GM12878 (cell line): ENCODE data around the gene EPO. TPM values are rescaled to one million over a fixed set of nuclear protein-coding genes. Genes with fewer than 3 reads are reported as not detected.

Experiments used
- ATAC-seq: fragments of 200-7000 bp; cut with Tn5 transposase; 3 replicates; pipeline ENCODE4 v1.9.1; 2020; ENCODE audit warnings: mild to moderate bottlenecking, moderate library complexity
- BruUV-seq: library from RNA; stranded (reverse); fragments of 400-500 nt; replicated peaks from 2 replicates; lab custom pipeline; 2021; lab: Mats Ljungman, UMichigan
- CTCF ChIA-PET: fragments of 300-600 bp; sonication (Branson Sonifier 250); formaldehyde crosslinking; extraction: SDS; loops from one replicate; lab custom pipeline; 2021; ENCODE audit warnings: inconsistent platforms; lab: Yijun Ruan, JAX
- POLR2A ChIA-PET: fragments of 350-600 bp; formaldehyde crosslinking; extraction: SDS; loops from one replicate; lab custom pipeline; 2021; ENCODE audit warnings: inconsistent platforms; lab: Charles Lee
- RAD21 ChIA-PET: fragments of 300-600 bp; sonication (Branson Sonifier 250); formaldehyde crosslinking; loops from one replicate; lab custom pipeline; 2023; ENCODE audit warnings: antibody characterized with exemption; ENCODE audit not compliant: unreplicated experiment; lab: Charles Lee
- SMC1A ChIA-PET: fragments of 300-600 bp; sonication (Branson Sonifier 250); formaldehyde crosslinking; loops from one replicate; lab custom pipeline; 2023; ENCODE audit not compliant: unreplicated experiment, uncharacterized antibody; lab: Charles Lee
- DNase-seq: peaks from one replicate; pipeline ENCODE4 v3.0.0-alpha.2; 2011; ENCODE audit warnings: low read depth, low spot score
- FAIRE-seq: peaks from 3 replicates; lab custom pipeline; 2011; peaks lifted over from hg19 to GRCh38; lab: Jason Lieb, UNC
- H2AFZ ChIP-seq: 2 replicates; pipeline ENCODE4 v1.6.0; 2011; ENCODE audit warnings: low read depth, low read length, control low read depth; ENCODE audit not compliant: control insufficient read depth
- H3K27ac ChIP-seq: 2 replicates; pipeline ENCODE4 v1.5.1; 2011; ENCODE audit warnings: control low read depth; ENCODE audit not compliant: control insufficient read depth, insufficient read depth
- H3K27me3 ChIP-seq, 2 experiments: replicated peaks in 1 of 2; 2 replicates each; pipeline versions ENCODE4 v1.6.0 to v1.6.1; 2011; ENCODE audit warnings: low read length in 1 of 2; ENCODE audit not compliant: control insufficient read depth in 2 of 2, insufficient read depth in 2 of 2
- H3K36me3 ChIP-seq, 2 experiments: 2 replicates each; pipeline ENCODE4 v1.5.1; 2011; ENCODE audit warnings: low read length in 1 of 2; ENCODE audit not compliant: control insufficient read depth in 2 of 2, insufficient read depth in 2 of 2
- H3K4me1 ChIP-seq: 2 replicates; pipeline ENCODE4 v1.6.1; 2011; ENCODE audit warnings: mild to moderate bottlenecking, low read length, moderate library complexity, mixed read lengths; ENCODE audit not compliant: control insufficient read depth, insufficient read depth
- H3K4me2 ChIP-seq: 2 replicates; pipeline ENCODE4 v1.6.0; 2011; ENCODE audit warnings: control low read depth; ENCODE audit not compliant: control insufficient read depth, insufficient read depth
- H3K4me3 ChIP-seq: fragments of 200-600 bp; sonication (generic); 2 replicates; pipeline ENCODE4 v1.5.1; 2016
- H3K79me2 ChIP-seq: 2 replicates; pipeline ENCODE4 v1.6.0; 2011; ENCODE audit warnings: low read length; ENCODE audit not compliant: control insufficient read depth, insufficient read depth
- H3K9ac ChIP-seq: 2 replicates; pipeline ENCODE4 v1.8.0; 2011; ENCODE audit warnings: low read length, control low read depth, mixed read lengths; ENCODE audit not compliant: control insufficient read depth, insufficient read depth
- H3K9me3 ChIP-seq: replicated peaks from 3 replicates; pipeline ENCODE4 v1.5.1; 2011; ENCODE audit warnings: mild to moderate bottlenecking, low read length; ENCODE audit not compliant: control insufficient read depth, insufficient read depth
- H4K20me1 ChIP-seq: 2 replicates; pipeline ENCODE4 v1.6.0; 2011; ENCODE audit not compliant: control insufficient read depth, insufficient read depth
- BHLHE40 ChIP-seq, 2 experiments: fragments of 450-650 bp in 1 of 2; IDR thresholded peaks; 2 replicates each; pipeline ENCODE4 v1.6.1; 2011 to 2017; ENCODE audit warnings: low read depth in 2 of 2, borderline replicate concordance in 1 of 2, improper control_type of control experiment in 1 of 2, low read length in 1 of 2, mild to moderate bottlenecking in 1 of 2
- CEBPB ChIP-seq, 2 experiments: fragments of 150-350 bp in 1 of 2; IDR thresholded peaks; 2 replicates each; pipeline ENCODE4 v1.6.1; 2012 to 2014; ENCODE audit warnings: low read depth in 2 of 2, low read length in 2 of 2, borderline replicate concordance in 1 of 2, inconsistent platforms in 1 of 2
- CHD2 ChIP-seq: IDR thresholded peaks from 2 replicates; pipeline ENCODE4 v1.6.1; 2011; ENCODE audit warnings: low read depth, low read length, improper control_type of control experiment, borderline replicate concordance
- DPF2 ChIP-seq: fragments of 450-650 bp; IDR thresholded peaks from 2 replicates; pipeline ENCODE4 v1.6.1; 2017; ENCODE audit warnings: mild to moderate bottlenecking
- EED ChIP-seq: sonication (generic); IDR thresholded peaks from 2 replicates; pipeline ENCODE4 v1.6.1; 2016; ENCODE audit warnings: antibody characterized with exemption, low read depth
- EGR1 ChIP-seq, 2 experiments: IDR thresholded peaks; 1 replicate in 1 of 2; 2 replicates in 1 of 2; pipeline ENCODE4 v1.6.1; 2011 to 2012; ENCODE audit warnings: low read depth in 2 of 2, low read length in 2 of 2, borderline replicate concordance in 1 of 2, mild to moderate bottlenecking in 1 of 2, moderate library complexity in 1 of 2
- EP300 ChIP-seq, 2 experiments: fragments of 150-350 bp in 1 of 2; IDR thresholded peaks; 2 replicates each; pipeline ENCODE4 v1.6.1; 2011 to 2012; ENCODE audit warnings: low read depth in 2 of 2, low read length in 2 of 2, borderline replicate concordance in 1 of 2, improper control_type of control experiment in 1 of 2, inconsistent platforms in 1 of 2; ENCODE audit not compliant: control insufficient read depth in 1 of 2
- IKZF2 ChIP-seq, 2 experiments: fragments of 450-650 bp; IDR thresholded peaks; 2 replicates each; pipeline ENCODE4 v1.6.1; 2017; ENCODE audit warnings: mild to moderate bottlenecking in 2 of 2, moderate library complexity in 2 of 2
- SMC3 ChIP-seq: IDR thresholded peaks from 2 replicates; pipeline ENCODE4 v1.6.1; 2011; ENCODE audit warnings: low read length, improper control_type of control experiment, borderline replicate concordance
- SPI1 ChIP-seq: IDR thresholded peaks from 2 replicates; pipeline ENCODE4 v1.6.1; 2011; ENCODE audit warnings: low read depth, mild to moderate bottlenecking, low read length, moderate library complexity, borderline replicate concordance; ENCODE audit not compliant: insufficient read depth
- ZNF622 ChIP-seq: fragments of 450-650 bp; IDR thresholded peaks from 2 replicates; pipeline ENCODE4 v1.6.1; 2017; ENCODE audit warnings: mild to moderate bottlenecking, inconsistent platforms
- WGBS: methylation state at CpG from one replicate; pipeline ENCODE4 v1.1.6; 2016; ENCODE audit warnings: low lambda C conversion rate; ENCODE audit not compliant: insufficient replicate concordance, insufficient coverage; ENCODE audit errors: missing lambda C conversion rate; 5-methylcytosine and 5-hydroxymethylcytosine counted together
- in situ Hi-C: fragments of 300-500 bp; cut with MboI; formaldehyde crosslinking; loops from 9 replicates; pipeline ENCODE4 v1.14.3; 2018; ENCODE audit warnings: mixed read lengths
- intact Hi-C: fragments of 100-400 bp; cut with micrococcal nuclease; formaldehyde crosslinking; loops from one replicate; pipeline ENCODE4 v1.14.2; 2022; ENCODE audit not compliant: unreplicated experiment
- polyA plus RNA-seq, 11 experiments: library from polyadenylated mRNA; depleted of rRNA in 4 of 11; unstranded in 6 of 11; stranded (reverse) in 5 of 11; fragments of >200 nt; fragmentation: Nextera tagmentation in 4 of 11; fragmentation: Illumina TruSeq in 1 of 11; extraction: Ambion mirVana in 4 of 11; extraction: Trizol in 1 of 11; gene quantifications; 1 replicate in 1 of 11; 2 replicates in 10 of 11; pipeline versions ENCODE4 v1.2.1 to v1.2.3, GENCODE V29; 2011 to 2016; ENCODE audit warnings: inconsistent platforms in 2 of 11, missing spikeins in 2 of 11, low read depth in 1 of 11
- total RNA-seq, 4 experiments: library from RNA; depleted of rRNA in 3 of 4; stranded (reverse); fragments of >200 nt in 3 of 4; fragmentation: Illumina TruSeq in 1 of 4; extraction: Trizol in 1 of 4; gene quantifications; 2 replicates each; pipeline versions ENCODE4 v1.2.1 to v1.2.3, GENCODE V29; 2013 to 2021
- TF ChIP-seq, protein P1 (sequence below): IDR thresholded peaks from 2 replicates; pipeline ENCODE4 v1.6.1; 2011; ENCODE audit warnings: mild to moderate bottlenecking, low read depth, low read length, moderate library complexity; ENCODE audit not compliant: insufficient replicate concordance
- TF ChIP-seq, protein P2 (sequence below): fragments of 450-650 bp; IDR thresholded peaks from 2 replicates; pipeline ENCODE4 v1.6.1; 2016; ENCODE audit warnings: mild to moderate bottlenecking
- TF ChIP-seq, protein P3 (sequence below): IDR thresholded peaks from 2 replicates; pipeline ENCODE4 v1.6.1; 2011; ENCODE audit warnings: low read depth, low read length, improper control_type of control experiment, borderline replicate concordance

Gene EPO
- total and polyA plus RNA-seq, 10 of the 15 experiments (the other 5 are each of a cell fraction or from before 2014, with no cell fraction given): 0.06 to 0.19 TPM; not detected in 8

DNA sequence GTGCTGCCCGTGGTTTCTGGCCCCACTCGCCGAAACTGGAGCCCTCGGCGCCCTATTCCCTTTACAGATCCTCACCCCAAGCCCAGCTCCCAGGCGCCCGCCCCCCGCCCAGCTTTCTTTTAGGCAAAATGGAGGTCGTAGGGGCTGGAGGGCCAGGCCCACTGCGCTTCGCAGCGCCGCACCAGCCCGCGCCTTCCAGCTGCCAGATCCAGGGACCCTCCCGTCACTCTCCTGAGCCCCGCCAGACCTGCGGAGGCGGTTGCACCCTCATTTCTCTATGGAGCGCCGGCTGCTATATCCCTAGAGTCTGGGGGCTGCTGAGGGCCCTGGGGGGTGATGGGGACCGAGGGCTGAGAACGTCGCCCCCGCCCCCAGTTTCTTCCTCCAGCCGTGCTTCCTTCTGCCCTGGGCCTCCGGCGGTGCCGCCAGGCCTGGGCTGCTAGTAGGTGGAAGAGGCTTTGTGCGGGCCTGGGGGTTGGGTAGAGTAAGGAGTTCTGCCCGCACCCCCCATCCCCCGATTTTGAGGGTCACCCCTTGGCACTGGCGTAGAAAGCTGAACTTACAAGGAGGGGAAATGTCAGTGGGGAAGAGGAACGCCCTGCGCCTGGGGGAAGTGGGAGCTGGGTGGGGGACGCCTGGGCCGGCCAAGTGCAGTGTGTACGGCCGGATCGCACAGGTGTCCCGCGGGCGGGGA is 45.7 kb upstream of the EPO start:
- intact Hi-C loops (loop anchor here (1.0 kb wide), 1 partner anchor 41 kb away; no protein-coding TSS in a partner anchor), in situ Hi-C loops (loop anchor here (25.0 kb wide), 1 partner anchor 212 kb away; the partner anchor contains the start of gene SPACDR)
- Histone ChIP-seq H3K36me3 (peaks cover 4 to 21% of the 10 kb centered on the region in 2 experiments; a peak in 2 of 4 replicates), H3K9me3 (no peaks in the 10 kb centered on the region), H4K20me1 (0 out of 2 replicates have a peak, but pooled peaks cover 3% of the 10 kb centered on the region), H3K9ac (peak overlapping the region; percentile 94), H3K27me3 (no peaks in the 10 kb centered on the region), H3K79me2 (peaks cover 24% of the 10 kb centered on the region), H3K4me1 (no peaks in the 10 kb centered on the region; the same call in 1 of the 2 replicates), H3K27ac (peak overlapping the region; percentile 92), H3K4me2 (peak overlapping the region; percentile 72), H3K4me3 (peak overlapping the region; percentile 98), H2AFZ (no peak overlapping the region)
- FAIRE-seq (no peak), DNase-seq (no peak), ATAC-seq (peak; percentile 7)
- WGBS: 2% methylated on average over 43 of the region's 43 CpGs
- ChIA-PET POLR2A (interaction anchor here (0.6 to 1.8 kb wide), 6 partner anchors 31 to 1722 kb away, joined by 3 to 7 read pairs (median 5); partner anchors contain the start of genes FBXO24, LRCH4, MOSPD3 and POP7), CTCF (interaction anchor here (1.1 kb wide), 3 partner anchors 16 to 40 kb away, joined by 3 to 4 read pairs (median 3); no protein-coding TSS in a partner anchor), RAD21 (interaction anchor here (0.5 to 1.3 kb wide), 4 partner anchors 62 to 215 kb away, joined by 3 to 5 read pairs (median 3); partner anchors contain the start of genes MOSPD3 and UFSP1), SMC1A (interaction anchor here (0.7 to 0.9 kb wide), 2 partner anchors 42 to 171 kb away, joined by 3 to 4 read pairs; no protein-coding TSS in a partner anchor)
- no TSS peak for BruUV-seq
- 0 out of 3 replicates have a peak, but pooled peaks of 1 of the 2 experiments have one; percentile 15 for TF ChIP-seq EGR1 (IDR thresholded peaks at IDR 0.05; ENCODE audit: borderline replicate concordance in 1 of 2, low read depth in 2 of 2, low read length in 2 of 2)
- no peak for TF ChIP-seq SMC3
- TF ChIP-seq CHD2: no peak
- 0 out of 2 replicates have a peak, but pooled peaks have one; percentile 15 for TF ChIP-seq EED
- TF ChIP-seq IKZF2 (IDR thresholded peaks at IDR 0.05): no peak
- TF ChIP-seq ZNF622: no peak
- TF ChIP-seq, protein P1, sequence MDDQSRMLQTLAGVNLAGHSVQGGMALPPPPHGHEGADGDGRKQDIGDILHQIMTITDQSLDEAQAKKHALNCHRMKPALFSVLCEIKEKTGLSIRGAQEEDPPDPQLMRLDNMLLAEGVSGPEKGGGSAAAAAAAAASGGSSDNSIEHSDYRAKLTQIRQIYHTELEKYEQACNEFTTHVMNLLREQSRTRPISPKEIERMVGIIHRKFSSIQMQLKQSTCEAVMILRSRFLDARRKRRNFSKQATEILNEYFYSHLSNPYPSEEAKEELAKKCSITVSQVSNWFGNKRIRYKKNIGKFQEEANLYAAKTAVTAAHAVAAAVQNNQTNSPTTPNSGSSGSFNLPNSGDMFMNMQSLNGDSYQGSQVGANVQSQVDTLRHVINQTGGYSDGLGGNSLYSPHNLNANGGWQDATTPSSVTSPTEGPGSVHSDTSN: no peak
- TF ChIP-seq, protein P2, sequence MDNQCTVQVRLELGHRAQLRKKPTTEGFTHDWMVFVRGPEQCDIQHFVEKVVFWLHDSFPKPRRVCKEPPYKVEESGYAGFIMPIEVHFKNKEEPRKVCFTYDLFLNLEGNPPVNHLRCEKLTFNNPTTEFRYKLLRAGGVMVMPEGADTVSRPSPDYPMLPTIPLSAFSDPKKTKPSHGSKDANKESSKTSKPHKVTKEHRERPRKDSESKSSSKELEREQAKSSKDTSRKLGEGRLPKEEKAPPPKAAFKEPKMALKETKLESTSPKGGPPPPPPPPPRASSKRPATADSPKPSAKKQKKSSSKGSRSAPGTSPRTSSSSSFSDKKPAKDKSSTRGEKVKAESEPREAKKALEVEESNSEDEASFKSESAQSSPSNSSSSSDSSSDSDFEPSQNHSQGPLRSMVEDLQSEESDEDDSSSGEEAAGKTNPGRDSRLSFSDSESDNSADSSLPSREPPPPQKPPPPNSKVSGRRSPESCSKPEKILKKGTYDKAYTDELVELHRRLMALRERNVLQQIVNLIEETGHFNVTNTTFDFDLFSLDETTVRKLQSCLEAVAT: 0 out of 2 replicates have a peak, but pooled peaks have one; percentile 11
- TF ChIP-seq BHLHE40 (IDR thresholded peaks at IDR 0.05; ENCODE audit: borderline replicate concordance in 1 of 2, low read depth in 2 of 2, low read length in 1 of 2): no peak
- TF ChIP-seq, protein P3, sequence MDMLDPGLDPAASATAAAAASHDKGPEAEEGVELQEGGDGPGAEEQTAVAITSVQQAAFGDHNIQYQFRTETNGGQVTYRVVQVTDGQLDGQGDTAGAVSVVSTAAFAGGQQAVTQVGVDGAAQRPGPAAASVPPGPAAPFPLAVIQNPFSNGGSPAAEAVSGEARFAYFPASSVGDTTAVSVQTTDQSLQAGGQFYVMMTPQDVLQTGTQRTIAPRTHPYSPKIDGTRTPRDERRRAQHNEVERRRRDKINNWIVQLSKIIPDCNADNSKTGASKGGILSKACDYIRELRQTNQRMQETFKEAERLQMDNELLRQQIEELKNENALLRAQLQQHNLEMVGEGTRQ: no peak
- TF ChIP-seq DPF2: 0 out of 2 replicates have a peak, but pooled peaks have one; percentile 8
- peak; percentile 37; the same call in 1 of the 2 replicates for TF ChIP-seq SPI1
- TF ChIP-seq EP300 (IDR thresholded peaks at IDR 0.05; ENCODE audit: borderline replicate concordance in 1 of 2, control insufficient read depth in 1 of 2, low read depth in 2 of 2, low read length in 2 of 2): no peak
- no peak for TF ChIP-seq CEBPB (IDR thresholded peaks at IDR 0.05; ENCODE audit: borderline replicate concordance in 1 of 2, low read depth in 2 of 2, low read length in 2 of 2)
